OCI-M1 (cell line): ENCODE data around the gene AADACL2.
"Not testable (repeated sequence)": the region's sequence is repeated elsewhere in the genome, so short reads cannot be mapped to it uniquely, and the experiment has no call there.

Source experiments
- DNase-seq: peaks from one replicate; lab custom pipeline; 2025; lab: John Stamatoyannopoulos, UW

The AADACL2 gene

GRCh38 chr3:151766454-151766853 lies 32.7 kb downstream of the AADACL2 start:
- no peak for DNase-seq

GRCh38 chr3:151768393-151768930 lies 34.7 kb downstream of the AADACL2 start:
- DNase-seq = no peak

GRCh38 chr3:151769175-151769574 lies 35.4 kb downstream of the AADACL2 start:
- DNase-seq = peak; percentile 14

- DNase-seq = peak; percentile 62
Measured at GRCh38 chr3:151770956-151771355, 37.2 kb downstream of the AADACL2 start.

- DNase-seq = peak; percentile 12
Measured at GRCh38 chr3:151772825-151773480, 39.2 kb downstream of the AADACL2 start.

GRCh38 chr3:151774235-151774634 lies 40.5 kb downstream of the AADACL2 start:
- no peak for DNase-seq

GRCh38 chr3:151774910-151775309 lies 41.2 kb downstream of the AADACL2 start:
- peak; percentile 11 for DNase-seq

- no peak for DNase-seq
Measured at GRCh38 chr3:151775314-151776258, 41.9 kb downstream of the AADACL2 start.

GRCh38 chr3:151776259-151776740 lies 42.6 kb downstream of the AADACL2 start:
- no peak for DNase-seq

GRCh38 chr3:151777880-151778279 lies 44.2 kb downstream of the AADACL2 start:
- DNase-seq = no peak

GRCh38 chr3:151787626-151788025 lies 53.9 kb downstream of the AADACL2 start:
- DNase-seq = no peak

GRCh38 chr3:151788401-151788800 lies 54.7 kb downstream of the AADACL2 start:
- DNase-seq = no peak

GRCh38 chr3:151789853-151790463 lies 56.2 kb downstream of the AADACL2 start:
- no peak for DNase-seq

GRCh38 chr3:151790763-151791162 lies 57.0 kb downstream of the AADACL2 start:
- not testable (repeated sequence) for DNase-seq

- no peak for DNase-seq
Measured at GRCh38 chr3:151792411-151792810, 58.7 kb downstream of the AADACL2 start.

GRCh38 chr3:151793636-151794035 lies 59.9 kb downstream of the AADACL2 start:
- DNase-seq = no peak

- no peak for DNase-seq
Measured at GRCh38 chr3:151794080-151794479, 60.4 kb downstream of the AADACL2 start.

- DNase-seq = no peak
Measured at GRCh38 chr3:151795276-151795675, 61.5 kb downstream of the AADACL2 start.

GRCh38 chr3:151796105-151796680 lies 62.5 kb downstream of the AADACL2 start:
- DNase-seq = peak; percentile 41

GRCh38 chr3:151798466-151798865 lies 64.7 kb downstream of the AADACL2 start:
- DNase-seq = no peak

GRCh38 chr3:151800431-151800830 lies 66.7 kb downstream of the AADACL2 start:
- no peak for DNase-seq

- no peak for DNase-seq
Measured at GRCh38 chr3:151804267-151804666, 70.5 kb downstream of the AADACL2 start.
